ENCODE measurements around the gene NECTIN1.

Gene NECTIN1

GRCh38 chr11:119712006-119712405 is 17.0 kb downstream of the NECTIN1 start:
- no peak for DNase-seq

DNA sequence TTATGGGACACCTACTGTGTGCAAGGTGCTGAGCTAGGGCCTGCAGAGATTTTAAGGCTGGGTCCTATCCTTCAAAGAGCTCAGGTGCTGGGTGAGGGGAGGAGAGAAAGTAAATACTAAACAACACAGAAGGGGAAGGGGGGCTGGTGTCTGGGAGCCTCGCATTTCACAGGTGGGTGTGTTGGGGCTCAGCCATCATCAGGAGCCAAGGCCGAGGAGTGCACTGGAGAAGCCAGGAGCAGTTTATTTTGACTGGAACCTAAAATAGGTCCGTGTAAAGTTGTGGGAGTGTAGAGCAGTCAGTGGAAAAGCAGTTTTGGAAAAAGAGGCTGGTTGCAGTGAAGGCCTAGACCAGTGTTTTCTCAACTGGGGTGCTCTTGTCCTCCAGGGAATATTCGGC is 17.5 kb downstream of the NECTIN1 start:
- no peak for DNase-seq

DNA sequence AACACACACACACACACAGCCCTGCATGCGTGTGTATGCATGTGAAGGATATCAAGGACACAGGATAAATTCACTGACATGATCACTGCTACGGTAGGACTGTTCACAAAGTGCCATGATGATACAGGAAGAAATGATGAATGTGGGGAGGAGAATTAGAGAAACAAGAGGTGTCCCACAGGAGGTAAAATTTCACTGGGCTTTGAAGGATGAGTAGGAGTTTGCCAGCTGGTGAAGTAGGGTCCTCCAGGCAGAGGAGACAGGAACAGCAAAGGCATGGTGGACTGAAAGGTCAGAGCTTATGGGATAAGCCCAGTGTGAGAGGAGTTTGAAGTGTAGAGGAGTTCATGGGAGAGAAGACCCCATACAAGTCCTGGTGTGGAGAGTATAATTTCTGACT is 18.6 kb downstream of the NECTIN1 start:
- DNase-seq = no peak

DNA sequence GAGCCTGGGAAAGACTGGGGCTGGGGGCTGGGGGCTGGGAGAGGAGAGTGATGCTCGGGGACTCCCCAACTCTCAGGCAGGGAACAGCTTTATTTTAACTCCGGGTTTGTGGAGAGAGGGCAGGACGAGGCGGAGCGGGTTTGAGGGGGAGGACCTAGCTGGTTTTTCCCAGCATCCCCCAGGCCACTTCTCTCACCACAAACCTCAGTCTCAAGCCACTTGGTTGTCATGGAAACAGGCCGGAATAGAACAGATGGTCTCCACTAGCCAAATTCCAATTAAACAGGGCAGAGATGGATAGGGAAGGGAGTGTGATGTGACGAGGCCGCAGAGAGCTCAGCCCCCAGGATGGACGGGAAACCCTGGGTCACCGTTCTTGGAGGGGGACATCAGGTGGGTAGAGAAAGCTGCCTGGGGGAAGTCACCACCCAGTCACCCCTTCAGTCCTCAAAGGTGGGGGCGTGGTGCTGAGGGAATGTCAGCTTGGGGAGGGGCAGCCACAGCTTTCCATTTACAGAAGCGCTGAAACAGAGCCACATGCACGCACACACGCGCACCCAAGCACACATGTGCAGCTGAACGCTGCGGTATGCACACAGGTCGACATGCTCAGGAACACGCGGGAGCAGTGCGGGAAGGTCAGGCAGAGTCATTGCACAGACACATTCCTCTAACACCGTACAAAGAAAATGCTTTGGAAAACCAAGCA is 19.2 kb downstream of the NECTIN1 start:
- no peak for DNase-seq

DNA sequence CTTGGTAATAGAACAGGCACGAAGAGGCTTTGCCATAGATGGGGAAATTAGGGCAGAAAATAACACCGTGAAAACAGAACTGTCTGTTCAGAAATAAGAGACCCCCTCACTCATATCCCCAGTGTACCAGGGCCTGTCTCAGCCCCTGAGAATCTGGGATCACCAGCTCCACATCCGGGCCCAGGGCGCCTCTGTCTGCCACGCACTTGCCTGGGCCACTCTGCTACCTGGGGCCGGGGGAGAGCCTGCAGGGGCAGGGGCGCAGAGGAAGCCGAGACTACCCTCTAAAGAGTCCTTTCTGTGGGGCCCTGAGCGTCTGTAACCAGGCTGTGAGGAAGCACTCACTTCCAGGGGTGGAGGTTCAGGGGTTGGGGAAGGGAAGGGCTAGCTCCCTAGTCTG is 19.8 kb downstream of the NECTIN1 start:
- DNase-seq = no peak

DNA sequence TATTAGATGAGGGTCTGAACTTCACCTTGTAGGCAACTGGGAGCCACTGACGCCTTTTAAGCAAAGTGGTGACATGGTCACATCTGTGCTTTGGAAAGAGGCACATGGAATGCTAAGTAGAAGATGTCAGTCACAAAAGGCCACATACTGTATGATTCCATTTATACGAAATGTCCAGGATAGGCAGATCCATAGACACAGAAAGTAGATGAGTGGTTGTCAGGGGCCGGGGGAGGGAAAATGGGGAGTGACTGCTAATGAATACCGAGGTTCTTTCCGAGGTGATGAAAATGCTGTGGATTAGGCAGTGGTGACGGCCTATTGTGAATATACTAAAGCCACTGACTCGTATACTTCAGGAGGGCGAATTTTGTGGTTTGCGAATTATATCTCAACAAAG is 20.6 kb downstream of the NECTIN1 start:
- no peak for DNase-seq

GRCh38 chr11:119706887-119707286 is 22.1 kb downstream of the NECTIN1 start:
- DNase-seq = no peak

DNA sequence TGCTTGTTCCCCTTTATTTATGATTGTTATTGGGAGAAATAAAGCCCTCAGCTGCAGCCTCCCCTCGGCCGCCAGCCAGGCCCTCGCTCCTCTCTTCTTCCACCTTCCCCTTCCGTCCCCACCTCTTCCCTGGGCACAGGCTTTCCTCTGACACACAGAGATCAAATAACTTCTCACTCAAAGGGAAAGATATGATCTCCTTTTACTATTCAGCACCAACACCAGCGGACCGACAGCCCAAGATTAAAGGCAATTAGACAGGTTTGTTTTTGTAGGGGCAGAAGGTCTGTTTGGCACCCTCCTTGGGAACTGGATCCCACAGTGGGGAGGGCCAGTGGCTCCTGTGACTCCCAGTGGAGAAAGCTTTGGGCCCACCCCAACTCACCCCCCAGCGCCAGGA is 23.0 kb downstream of the NECTIN1 start:
- DNase-seq = no peak

DNA sequence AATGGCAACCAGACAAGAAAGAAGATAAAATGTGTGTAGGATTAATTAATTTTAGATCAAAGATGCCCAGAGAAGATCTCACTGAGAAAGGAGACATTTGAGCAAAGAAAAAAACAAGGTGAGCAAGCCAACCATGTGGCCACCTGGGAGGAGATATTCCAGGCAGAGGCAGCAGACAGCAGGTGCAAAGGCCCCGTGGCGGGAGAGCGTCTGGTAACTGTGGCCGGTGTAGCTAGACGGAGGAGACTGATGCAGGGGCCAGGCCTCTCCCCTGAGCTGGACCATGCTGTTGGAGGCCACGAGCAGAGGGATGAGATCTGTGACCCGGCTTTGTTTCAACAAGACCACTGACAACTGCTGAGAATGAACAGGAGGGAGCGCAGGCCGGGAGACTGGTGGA is 23.6 kb downstream of the NECTIN1 start:
- no peak for DNase-seq

DNA sequence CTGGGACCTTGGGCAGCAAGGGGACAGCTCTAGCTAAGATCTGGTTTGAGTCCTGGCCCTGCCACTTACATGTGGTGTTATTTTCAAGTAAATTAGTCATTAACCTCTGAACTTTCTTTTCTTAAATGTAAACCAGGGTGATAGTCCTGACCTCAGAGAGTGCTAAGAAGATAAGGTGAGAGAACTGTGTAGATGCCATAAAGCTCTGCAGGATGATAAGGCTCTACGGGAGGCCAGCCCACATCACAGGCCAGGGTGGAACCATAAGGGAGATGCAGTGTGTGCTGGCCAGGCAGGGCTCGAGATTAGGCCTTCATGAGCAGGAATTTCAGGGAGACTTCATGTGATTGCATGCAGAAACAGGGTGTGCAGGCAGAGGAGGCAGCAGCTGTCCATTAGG is 24.2 kb downstream of the NECTIN1 start:
- no peak for DNase-seq

- no peak for DNase-seq
Measured at GRCh38 chr11:119701591-119702549, 27.1 kb downstream of the NECTIN1 start.

- no peak for DNase-seq
Measured at GRCh38 chr11:119700536-119701346, 28.3 kb downstream of the NECTIN1 start.

- no peak for DNase-seq
Measured at GRCh38 chr11:119700030-119700429, 29.0 kb downstream of the NECTIN1 start.

GRCh38 chr11:119699227-119699626 is 29.8 kb downstream of the NECTIN1 start:
- no peak for DNase-seq

DNA sequence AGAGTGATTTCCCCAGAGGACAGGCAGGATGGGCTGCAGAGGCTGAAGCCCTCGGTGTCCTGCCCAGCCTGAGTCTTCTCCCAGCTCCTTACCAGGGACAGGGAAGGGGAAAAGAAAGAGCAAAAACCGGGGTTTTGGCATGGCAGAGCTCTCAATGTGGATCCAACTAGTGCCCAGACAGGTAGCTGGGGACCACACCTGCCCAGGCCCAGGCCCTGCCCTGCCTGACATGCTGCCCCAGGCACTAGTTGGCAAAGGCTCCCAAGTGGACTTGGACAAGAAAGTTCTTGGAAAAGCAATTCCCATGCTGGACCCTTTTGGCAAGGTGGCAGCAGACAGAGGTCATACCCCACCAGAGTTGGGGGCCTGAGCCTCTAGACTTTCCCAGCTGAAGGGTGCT is 31.1 kb downstream of the NECTIN1 start:
- no peak for DNase-seq

- DNase-seq = no peak
Measured at GRCh38 chr11:119697445-119697844, 31.6 kb downstream of the NECTIN1 start.

GRCh38 chr11:119696378-119697222 is 32.4 kb downstream of the NECTIN1 start:
- no peak for DNase-seq

DNA sequence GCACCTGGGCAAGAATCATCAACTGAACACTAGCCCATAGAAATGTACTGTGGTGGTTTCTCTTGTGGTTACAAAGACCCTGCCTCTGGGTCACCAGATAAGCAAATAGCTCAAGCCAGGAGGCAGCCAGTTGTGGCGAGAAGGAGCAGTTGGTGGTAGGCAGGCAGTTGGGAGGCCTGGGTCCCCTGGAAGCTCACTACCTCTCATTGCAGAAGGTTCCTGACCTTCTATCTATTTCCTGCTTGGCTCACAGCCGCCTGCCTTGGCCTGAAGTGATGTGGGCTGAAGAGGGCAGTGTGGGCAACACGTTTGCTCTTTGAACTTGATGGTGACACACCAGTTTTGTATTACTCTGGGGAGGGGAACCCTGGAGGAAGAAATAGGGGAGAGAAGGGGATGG is 34.7 kb downstream of the NECTIN1 start:
- no peak for DNase-seq

DNA sequence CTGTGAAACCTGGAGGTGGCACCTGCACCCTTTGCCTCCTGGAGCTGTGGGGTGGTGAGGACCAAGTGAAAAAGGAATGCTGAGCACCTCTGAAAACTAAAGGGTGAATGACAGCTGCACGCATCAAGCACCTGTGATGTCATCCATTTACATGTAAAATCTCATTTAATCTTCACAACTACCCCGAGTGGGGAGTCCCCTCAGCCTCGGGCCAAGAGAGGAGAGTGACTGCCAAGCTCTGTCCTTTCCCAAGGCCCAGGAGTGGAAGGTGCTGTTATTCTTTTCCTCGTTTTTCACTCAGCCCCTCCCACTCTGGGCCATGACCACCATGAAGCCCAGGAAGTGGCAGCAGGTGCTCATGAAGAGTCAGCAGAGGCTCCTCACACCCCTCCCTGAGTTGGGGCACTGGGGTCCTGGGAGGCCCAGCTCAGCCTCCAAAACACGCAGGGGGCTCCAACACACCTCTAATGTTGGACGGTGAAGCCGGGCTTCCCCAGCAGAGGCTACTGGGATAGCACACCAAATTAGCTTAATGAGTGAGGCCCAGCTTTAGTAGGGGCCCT is 35.7 kb downstream of the NECTIN1 start:
- DNase-seq = no peak

- no peak for DNase-seq
Measured at GRCh38 chr11:119692540-119692820, 36.5 kb downstream of the NECTIN1 start.

DNA sequence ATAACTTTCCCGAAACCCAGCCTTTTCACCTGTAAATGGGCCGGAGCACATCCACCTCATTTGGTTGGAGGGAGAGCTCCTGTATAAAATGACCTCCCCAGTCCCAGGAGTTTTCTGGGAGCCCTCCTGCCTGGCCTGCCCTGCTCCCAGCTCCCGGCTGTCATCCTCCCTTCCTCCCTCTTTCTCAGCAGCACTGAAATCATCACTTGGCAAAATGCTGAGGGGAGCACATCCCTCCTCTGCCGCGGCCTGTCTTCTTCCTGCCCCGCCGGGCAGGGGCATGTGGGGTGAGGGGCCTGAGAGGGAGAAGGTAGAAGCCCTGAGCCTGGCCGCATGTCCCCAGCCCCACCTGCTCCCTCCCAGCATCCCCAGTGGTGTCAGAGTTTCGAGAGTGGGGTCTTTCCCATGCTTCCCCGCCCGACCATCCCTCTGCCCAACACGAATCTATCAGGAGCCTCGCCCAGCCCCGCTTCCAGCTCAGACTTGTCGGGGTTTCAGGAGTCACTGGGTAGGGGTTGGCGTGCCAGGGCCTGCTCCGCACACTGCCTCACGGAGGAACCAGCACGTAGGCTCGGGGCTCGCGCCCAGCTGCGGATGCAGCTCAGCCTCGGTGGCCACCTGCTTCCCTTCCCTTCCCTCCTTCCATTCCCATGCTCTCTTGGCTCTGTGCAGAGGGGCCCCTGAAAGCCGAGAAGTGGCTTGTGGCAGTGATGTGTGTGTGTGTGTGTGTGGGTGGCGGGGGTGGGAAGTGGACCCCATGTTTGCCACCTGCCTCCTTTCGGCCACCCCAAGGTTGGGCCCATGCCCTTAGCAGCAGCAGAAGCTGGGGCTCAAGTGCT is 37.1 kb downstream of the NECTIN1 start:
- no peak for DNase-seq
